Measurements from ENCODE around the gene ARRDC3.
A peak's percentile ranks its signal among the peaks of the same experiment; 100 is the strongest.

DNA sequence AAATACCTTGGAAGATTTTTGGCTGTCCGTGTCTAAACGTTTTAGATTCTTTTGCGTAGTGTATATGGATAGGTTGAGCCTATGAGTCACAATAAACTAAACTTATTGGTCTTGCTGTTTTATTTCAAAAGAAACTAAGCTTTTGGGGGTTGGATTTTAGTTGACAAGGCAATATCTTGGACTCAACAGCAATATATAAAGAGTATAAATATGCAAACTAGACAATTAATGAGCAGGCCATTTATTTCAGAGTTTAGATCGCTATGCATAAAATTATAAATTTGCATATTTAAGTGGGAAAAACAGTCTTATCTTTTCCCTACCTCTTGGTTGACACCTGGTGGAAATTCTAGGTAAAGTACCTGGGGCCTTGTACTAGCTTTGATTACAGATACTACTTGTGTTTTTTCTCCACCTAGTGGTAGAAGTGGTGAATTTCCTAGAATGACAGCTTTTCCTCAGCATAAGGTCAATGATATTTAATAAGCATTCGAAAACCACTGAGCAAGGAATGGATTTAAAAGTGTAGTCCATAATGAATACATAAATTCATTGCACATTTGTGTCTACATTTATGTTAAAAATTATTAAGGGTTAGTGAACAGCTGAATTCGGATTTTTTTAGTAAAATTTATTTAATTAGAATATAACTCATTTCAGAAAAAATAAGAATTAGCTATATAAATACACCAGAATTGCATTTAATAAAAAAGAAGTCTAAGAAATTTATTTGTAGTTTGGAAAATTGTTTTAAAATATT is 1.7 kb upstream of the ARRDC3 start:
- TF ChIP-seq, protein P1, sequence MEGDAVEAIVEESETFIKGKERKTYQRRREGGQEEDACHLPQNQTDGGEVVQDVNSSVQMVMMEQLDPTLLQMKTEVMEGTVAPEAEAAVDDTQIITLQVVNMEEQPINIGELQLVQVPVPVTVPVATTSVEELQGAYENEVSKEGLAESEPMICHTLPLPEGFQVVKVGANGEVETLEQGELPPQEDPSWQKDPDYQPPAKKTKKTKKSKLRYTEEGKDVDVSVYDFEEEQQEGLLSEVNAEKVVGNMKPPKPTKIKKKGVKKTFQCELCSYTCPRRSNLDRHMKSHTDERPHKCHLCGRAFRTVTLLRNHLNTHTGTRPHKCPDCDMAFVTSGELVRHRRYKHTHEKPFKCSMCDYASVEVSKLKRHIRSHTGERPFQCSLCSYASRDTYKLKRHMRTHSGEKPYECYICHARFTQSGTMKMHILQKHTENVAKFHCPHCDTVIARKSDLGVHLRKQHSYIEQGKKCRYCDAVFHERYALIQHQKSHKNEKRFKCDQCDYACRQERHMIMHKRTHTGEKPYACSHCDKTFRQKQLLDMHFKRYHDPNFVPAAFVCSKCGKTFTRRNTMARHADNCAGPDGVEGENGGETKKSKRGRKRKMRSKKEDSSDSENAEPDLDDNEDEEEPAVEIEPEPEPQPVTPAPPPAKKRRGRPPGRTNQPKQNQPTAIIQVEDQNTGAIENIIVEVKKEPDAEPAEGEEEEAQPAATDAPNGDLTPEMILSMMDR (conservative IDR thresholded peaks at IDR 0.05 in 1 of 2, IDR thresholded peaks at IDR 0.05 in 1 of 2; ENCODE audit: low read depth in 1 of 2, low read length in 2 of 2): peak; percentile 78 to 88
- no peak for TF ChIP-seq EZH2 (IDR thresholded peaks at IDR 0.05; ENCODE audit: low read length, missing control alignments)

All from fibroblast of lung (primary cell).